Progenitor cell of endocrine pancreas (in vitro differentiated cells): ENCODE results near the gene GCM1. TPM values are rescaled to one million over a fixed set of nuclear protein-coding genes. Genes with fewer than 3 reads are reported as not detected.

Experiments used
- DNase-seq: peaks from one replicate; pipeline ENCODE4 v3.0.0; 2021; ENCODE audit warnings: low spot score; ENCODE audit not compliant: unreplicated experiment
- H3K27ac Mint-ChIP-seq: 2 replicates; pipeline ENCODE4 v1.8.0; 2021; ENCODE audit warnings: mild to moderate bottlenecking, moderate library complexity, mixed read lengths
- H3K27me3 Mint-ChIP-seq: 2 replicates; pipeline ENCODE4 v1.8.0; 2021; ENCODE audit warnings: mixed read lengths
- H3K36me3 Mint-ChIP-seq: 2 replicates; pipeline ENCODE4 v1.8.0; 2022; ENCODE audit warnings: mixed read lengths; ENCODE audit not compliant: insufficient read depth
- H3K4me1 Mint-ChIP-seq: 2 replicates; pipeline ENCODE4 v1.8.0; 2021; ENCODE audit warnings: low read depth, mixed read lengths
- H3K4me3 Mint-ChIP-seq: 2 replicates; pipeline ENCODE4 v1.8.0; 2021; ENCODE audit warnings: low read depth, mild to moderate bottlenecking, moderate library complexity, mixed read lengths
- H3K9me3 Mint-ChIP-seq: 2 replicates; pipeline ENCODE4 v1.8.0; 2021; ENCODE audit warnings: low read depth, mixed read lengths
- total RNA-seq: library from RNA; stranded (reverse); gene quantifications from 2 replicates; pipeline ENCODE4 v1.2.1, GENCODE V29; 2021
- TF ChIP-seq, protein P1 (sequence below): fragments of 200-600 bp; sonication (generic); IDR thresholded peaks from one replicate; pipeline ENCODE4 v1.5.0; 2021; ENCODE audit warnings: antibody characterized with exemption, mild to moderate bottlenecking; ENCODE audit not compliant: unreplicated experiment

The GCM1 gene
- total RNA-seq, 1 donor from 2014 or later: not detected

DNA sequence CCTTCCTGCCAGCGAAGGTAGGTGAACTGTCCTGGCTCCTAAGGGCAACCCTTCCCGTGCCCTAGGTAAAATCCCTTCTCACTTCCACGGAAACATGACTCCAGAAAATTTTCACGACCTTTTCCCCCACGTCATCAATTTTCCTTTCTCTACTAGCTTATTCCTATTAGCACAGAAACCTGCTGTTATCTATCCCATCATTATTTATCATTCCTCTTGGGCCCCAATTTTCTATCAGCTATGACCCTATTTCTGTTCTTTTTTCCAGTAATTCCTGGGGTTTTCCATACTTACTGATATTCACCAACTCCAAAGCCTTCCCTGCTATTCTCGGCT is 23.8 kb upstream of the GCM1 start:
- Mint-ChIP-seq H3K27me3 (peaks cover 7% of the 10 kb centered on the region), H3K9me3 (no peaks in the 10 kb centered on the region), H3K4me3 (no peak overlapping the region), H3K4me1 (peaks cover 6% of the 10 kb centered on the region), H3K36me3 (no peaks in the 10 kb centered on the region), H3K27ac (no peak overlapping the region)
- DNase-seq: no peak
- TF ChIP-seq, protein P1, sequence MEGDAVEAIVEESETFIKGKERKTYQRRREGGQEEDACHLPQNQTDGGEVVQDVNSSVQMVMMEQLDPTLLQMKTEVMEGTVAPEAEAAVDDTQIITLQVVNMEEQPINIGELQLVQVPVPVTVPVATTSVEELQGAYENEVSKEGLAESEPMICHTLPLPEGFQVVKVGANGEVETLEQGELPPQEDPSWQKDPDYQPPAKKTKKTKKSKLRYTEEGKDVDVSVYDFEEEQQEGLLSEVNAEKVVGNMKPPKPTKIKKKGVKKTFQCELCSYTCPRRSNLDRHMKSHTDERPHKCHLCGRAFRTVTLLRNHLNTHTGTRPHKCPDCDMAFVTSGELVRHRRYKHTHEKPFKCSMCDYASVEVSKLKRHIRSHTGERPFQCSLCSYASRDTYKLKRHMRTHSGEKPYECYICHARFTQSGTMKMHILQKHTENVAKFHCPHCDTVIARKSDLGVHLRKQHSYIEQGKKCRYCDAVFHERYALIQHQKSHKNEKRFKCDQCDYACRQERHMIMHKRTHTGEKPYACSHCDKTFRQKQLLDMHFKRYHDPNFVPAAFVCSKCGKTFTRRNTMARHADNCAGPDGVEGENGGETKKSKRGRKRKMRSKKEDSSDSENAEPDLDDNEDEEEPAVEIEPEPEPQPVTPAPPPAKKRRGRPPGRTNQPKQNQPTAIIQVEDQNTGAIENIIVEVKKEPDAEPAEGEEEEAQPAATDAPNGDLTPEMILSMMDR: no peak

DNA sequence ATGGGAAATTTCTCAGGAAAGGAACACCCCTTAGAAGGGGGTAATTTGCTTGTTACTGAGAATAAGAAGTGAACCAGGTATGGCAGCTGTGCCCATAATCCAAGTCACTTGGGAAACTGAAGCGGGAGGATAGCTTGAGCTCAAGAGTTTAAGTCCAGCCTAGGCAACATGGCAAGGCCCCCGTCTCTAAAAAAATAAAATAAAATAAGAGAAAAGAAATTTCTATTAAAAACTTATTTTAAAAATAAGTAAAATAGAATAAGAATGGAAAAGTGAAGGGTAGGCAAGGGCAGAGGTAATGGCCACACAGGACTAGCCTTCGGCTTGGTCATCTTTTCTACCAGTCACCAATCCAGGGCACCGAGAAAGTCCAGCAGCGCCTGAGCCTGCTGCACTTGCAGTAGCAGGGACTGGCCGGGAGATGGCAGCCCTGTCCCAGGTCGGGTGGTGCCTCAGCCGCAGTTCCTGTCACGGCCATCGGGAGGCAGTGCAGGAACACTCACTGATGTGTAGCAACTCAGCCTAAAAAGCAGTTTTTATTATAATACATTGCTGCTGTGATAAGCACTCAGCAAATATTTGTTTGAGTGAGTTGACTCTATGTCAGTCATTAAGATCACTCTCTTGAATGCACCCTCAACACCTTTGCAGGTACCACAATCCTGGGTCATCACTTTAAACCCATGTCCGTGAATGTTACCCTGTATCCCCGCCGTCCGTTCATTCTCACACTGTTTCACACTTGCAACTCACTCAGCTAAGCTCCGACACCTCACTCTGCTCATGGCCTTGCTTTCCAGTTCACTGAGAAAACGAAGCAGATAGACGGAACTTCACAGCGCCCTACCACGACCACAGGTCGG is 23.2 kb upstream of the GCM1 start:
- DNase-seq: peak; percentile 91

DNA sequence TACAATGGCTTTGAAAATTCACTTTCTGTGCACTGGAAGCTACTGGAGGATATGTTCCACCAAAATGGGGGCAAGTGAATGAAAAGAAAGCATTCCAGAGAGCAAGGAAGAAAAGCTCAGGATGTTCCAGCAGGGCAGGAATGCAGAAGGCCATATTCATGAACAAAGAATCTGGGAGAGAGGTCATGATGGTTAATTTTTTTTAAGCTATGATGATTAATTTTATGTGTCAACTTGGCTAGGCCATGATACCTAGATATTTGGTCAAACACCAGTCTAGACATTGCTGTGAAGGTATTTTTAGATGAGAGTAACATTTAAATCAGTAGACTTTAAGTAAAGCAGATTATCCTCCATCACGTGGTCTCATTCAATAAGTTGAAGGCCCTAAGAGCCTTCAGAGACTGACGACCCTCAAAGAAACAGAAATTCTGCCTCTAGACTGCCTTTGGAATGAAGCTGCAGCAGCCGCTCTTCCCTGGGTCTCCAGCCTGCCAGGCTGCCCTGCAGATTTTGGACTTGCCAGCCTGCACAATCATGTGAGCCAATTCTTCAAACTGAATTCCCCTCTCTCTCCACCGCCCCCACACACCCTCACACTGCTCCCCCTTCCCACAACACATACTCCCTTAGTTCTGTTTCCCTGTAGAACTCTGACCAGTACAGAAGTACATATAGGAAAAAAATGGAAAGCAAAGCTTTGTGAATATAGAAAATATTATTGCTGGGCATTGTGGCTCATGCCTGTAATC is 20.1 kb upstream of the GCM1 start:
- Mint-ChIP-seq H3K27me3 (peaks cover 4% of the 10 kb centered on the region), H3K9me3 (peaks cover 6% of the 10 kb centered on the region), H3K4me3 (no peak overlapping the region), H3K4me1 (no peaks in the 10 kb centered on the region), H3K36me3 (no peaks in the 10 kb centered on the region), H3K27ac (no peak overlapping the region)
- TF ChIP-seq, protein P1: no peak
- DNase-seq: no peak

More for the DNA sequence above, 23.2 kb upstream of the GCM1 start:
- H3K4me3 Mint-ChIP-seq: no peak overlapping the region
- TF ChIP-seq, protein P1: peak; percentile 100
- H3K36me3 Mint-ChIP-seq: no peaks in the 10 kb centered on the region
- peaks cover 6% of the 10 kb centered on the region for H3K4me1 Mint-ChIP-seq
- no peak overlapping the region for H3K27ac Mint-ChIP-seq
- peaks cover 7% of the 10 kb centered on the region for H3K27me3 Mint-ChIP-seq
- H3K9me3 Mint-ChIP-seq: no peaks in the 10 kb centered on the region

DNA sequence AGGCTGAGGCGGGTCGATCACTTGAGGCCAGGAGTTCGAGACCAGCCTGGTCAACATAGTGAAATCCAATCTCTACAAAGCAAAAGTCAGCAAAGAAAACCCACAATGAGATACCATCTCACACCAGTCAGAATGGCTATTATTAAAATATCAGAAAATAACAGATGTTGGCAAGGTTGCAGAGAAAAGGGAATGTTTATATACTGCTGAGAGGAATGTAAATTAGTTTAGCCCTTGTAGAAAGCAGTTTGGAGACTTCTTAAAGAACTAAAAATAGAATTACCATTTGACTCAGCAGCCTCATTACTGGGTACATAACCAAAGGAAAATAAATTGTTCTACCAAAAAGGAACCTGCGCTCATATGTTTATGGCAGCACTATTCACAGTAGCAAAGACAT is 16.7 kb upstream of the GCM1 start:
- H3K36me3 Mint-ChIP-seq: no peaks in the 10 kb centered on the region

DNA sequence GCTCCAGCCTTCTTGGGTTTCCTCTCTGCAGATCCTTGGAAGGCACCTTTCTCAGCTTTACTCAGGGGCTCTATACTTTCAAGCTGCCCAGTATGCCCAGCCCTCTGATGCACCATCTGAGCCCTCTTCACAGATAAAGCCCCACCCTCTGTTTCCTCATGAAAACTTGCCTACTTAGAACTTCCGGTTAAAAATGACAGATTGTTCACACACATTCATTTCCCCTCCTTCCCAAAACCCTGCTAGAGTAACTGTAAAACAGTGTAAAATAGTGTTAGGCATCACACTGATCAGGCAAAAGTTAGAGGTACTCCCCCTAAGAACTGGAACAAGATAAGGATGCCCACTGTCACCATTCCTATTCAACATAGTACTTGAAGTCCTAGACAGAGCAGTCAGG is 14.0 kb upstream of the GCM1 start:
- Mint-ChIP-seq H3K27me3 (no peaks in the 10 kb centered on the region), H3K4me1 (no peaks in the 10 kb centered on the region), H3K36me3 (no peaks in the 10 kb centered on the region), H3K4me3 (no peak overlapping the region), H3K9me3 (peaks cover 6% of the 10 kb centered on the region), H3K27ac (no peak overlapping the region)
- TF ChIP-seq, protein P1: no peak
- no peak for DNase-seq

More for the DNA sequence above, 16.7 kb upstream of the GCM1 start:
- H3K4me3 Mint-ChIP-seq: no peak overlapping the region
- no peaks in the 10 kb centered on the region for H3K4me1 Mint-ChIP-seq
- DNase-seq: no peak
- H3K27ac Mint-ChIP-seq: no peak overlapping the region
- TF ChIP-seq, protein P1: no peak
- H3K27me3 Mint-ChIP-seq: no peaks in the 10 kb centered on the region
- peaks cover 6% of the 10 kb centered on the region for H3K9me3 Mint-ChIP-seq
